Activated effector memory CD4-positive, alpha-beta T cell treated with anti-CD3 and anti-CD28 coated beads, Interleukin-2, amount 50 U/mL, for 16 hours (primary cell): ENCODE results near the gene ZNF536.
"Not testable (repeated sequence)": the region's sequence is repeated elsewhere in the genome, so short reads cannot be mapped to it uniquely, and the experiment has no call there.

Source experiments
- DNase-seq: peaks from one replicate; pipeline ENCODE4 v3.0.0-alpha.2; 2020

The ZNF536 gene

DNA sequence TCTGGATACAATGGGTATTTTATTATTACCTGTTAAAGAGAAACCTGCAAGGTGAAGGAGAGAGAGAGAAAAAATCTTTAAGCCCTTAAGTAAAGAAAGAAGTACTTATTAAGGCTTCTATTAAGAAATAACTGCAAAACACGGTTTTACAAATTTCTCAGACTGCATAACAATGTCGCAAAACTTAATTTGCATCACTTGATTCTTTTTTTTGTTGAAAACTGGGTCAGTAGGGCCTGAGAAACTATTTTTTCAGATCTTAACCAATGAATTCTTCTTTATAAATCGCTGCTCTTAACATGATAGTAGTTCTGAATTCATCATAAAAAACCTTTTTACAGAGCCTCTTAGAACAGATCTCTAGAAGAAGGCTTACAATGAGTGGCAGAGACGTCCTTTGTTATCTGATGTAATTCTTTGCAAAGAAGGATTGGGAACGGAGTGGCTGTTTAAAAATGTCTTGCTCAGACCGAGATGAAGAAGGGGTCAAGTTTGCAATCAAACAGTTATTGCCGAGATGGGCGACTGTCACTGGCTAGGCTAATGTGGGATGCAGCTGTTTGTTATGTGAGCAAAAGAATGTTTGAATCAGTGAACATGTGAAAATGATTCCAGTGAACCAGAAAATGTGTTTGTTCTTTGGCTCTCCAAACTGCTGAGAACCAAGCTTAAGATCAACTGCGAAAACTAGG is 76.3 kb downstream of the ZNF536 start:
- no peak for DNase-seq

DNA sequence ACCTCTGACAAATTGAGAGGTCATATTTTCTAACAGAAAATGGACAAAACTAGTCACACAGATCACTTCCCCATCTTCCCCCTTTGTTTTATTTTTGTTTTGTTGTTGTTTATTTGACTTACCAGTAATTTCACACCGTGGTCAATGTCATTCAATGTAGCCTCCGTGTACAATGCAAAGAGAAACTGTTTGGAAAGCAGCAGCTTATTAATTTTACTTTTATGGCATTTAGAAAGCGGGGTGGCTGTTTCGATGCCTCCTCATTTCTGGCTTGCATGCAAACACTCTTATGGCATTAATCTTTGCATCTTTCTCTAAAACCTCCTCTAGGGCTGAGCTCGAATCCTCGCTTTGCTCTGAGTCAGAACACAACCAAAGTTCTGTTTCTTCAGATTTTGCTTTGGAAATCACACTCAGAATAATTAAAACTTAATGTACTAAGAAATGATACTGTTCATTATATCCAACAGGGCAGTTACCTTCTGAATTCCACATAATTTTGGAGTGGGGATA is 77.0 kb downstream of the ZNF536 start:
- DNase-seq = no peak

DNA sequence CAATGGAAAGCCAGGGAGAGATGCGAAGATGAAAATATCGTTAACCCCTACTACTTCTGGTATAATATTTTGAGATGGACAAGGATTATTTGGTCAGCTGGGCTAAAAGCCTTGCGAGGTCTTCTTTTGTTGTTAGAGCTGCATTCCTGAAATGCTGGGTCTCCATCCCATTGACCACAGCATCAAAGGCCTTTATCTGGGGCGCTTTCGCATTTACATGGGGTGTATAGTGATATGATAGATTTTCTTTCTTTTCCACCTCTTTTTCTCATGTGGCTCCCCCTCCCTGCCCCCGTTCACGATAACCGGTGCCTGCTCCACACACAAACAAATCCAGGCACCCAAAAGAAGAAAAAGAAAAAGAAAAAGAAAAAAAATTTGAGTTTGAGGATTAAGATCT is 77.5 kb downstream of the ZNF536 start:
- no peak for DNase-seq

DNA sequence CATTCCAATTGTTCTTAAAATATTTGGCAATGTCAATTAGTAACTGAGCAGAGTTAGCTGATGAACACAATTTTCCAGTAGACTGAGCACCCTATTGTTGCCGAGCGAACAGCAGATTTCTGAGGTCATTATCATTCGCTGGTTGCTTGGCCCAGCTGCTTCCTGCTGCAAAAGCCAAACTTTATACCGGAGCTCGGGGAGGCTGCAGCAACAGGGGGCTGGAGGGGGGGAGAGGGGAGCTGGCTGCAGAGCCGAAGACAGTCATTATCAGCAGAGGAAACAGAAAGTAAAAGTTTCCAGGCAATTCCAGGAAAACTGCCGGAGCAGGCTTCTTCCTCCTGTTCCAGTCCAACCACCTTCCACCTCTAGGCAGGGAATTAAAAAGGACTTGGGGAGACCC is 77.9 kb downstream of the ZNF536 start:
- no peak for DNase-seq

DNA sequence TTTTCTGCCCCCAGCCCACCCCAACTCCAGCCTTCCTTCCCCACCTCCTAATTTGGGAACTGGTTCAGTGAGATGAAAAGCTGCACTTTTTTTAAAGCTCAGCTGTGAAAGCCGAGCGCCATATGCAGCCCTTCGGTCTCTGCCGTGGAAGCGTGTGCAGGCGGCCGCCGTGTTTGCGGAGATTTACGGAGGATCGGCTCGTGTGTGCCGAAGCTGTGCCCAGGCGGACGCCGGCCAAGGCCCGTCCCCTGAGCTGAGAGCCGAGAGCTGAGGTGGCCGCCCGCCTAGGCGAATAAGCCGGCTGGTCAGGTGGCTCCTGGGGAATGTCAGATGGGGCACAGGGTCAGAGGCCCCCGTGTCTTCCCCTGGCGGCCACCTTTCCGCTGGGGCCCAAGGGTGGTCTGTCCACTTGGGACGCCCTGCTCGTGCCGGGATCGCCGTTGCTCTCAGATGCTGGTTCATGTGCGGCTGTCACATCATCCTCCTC is 78.7 kb downstream of the ZNF536 start:
- DNase-seq = no peak

DNA sequence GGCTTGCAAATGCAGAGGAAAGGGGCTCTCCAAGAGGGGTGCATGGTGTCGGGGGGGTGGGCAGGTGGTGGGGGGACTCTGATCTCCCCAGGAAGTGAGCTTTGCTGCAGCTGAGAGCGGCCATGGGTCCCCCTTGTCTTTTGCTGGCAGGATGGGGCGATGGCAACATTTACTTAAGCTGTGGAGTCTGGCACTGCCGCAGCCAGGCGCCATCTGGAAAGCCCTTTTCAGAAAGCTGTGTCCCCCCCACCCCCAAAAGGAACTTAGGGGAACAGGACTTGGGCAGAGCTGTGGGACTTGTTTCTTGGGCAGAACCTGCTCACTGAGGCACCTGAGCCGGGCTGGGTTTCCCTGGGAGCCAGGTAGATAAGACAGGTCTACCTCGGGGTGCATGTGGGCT is 80.7 kb downstream of the ZNF536 start:
- DNase-seq = no peak

DNA sequence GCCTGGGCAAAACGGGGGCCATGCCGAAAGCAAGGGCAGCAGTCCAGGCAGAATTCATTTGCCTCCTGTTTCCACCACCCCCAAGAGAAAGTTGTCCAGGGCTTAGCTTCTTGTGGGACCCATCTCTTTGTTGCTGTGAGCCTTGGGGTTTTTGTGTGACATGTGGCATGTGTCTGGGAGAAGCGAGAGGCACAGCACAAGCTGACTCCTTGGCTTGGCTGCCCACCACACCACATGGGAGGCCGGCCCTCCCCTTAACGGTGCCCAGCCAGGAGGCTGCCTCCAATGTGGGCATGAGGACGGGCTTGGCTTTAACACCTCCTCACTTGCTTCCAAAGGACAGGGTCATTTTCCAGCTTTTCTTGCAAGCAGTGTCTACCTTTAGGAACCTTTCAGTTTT is 81.6 kb downstream of the ZNF536 start:
- no peak for DNase-seq

DNA sequence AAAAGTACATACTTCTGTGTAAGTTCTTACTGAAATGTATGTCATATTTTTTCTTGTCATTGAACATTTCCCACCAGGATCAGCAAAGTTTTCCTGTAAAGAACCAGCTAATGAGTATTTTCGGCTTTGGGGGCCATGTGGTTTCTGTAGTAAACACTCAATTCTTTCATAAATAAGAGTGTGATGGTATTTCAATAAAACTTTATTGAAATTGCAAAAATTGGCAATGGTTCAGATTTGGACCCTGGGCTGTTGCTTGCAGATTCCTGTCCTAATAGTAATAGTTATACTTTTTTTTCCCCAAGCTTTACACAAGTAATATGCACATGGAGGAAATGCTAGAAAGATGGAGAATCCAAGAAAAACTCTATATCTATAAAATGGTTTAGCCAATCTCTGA is 83.7 kb downstream of the ZNF536 start:
- no peak for DNase-seq

DNA sequence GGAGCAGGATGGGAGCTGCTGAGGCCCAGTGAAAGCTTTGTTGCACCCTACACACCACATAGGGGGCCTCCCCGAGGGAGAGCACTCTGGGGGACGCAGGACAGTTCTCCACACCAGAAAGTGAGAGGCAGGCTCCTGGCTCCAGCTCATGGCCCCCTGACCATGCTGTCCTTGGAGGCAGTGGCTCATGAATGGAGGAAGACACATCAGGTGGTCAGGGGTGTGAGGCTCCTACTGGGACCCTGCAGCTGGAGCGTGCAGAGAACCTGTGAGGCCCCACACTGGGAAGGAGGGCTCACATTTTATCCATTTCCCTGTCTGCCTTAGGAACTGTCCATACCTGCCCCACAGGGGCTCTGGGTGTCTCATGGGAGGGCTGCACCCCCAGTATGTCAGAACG is 85.3 kb downstream of the ZNF536 start:
- DNase-seq = no peak

DNA sequence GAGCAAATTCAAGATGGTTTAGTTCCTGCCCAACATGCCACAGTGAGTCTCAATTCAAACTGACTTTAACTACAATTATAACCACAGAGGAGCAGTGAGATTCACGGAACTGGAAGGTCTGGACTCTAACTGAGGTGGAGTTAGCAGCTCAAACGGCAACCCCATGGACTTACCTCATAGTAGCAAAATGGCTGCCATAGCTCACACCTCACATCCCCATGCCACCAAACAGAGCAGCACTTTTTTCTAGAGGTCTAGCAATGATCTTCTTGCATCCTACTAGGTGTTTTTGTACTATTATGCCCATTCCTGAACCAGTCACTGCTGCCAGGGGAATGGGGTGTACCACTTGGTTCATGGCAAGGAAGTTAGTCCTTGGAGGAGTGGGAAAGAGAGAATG is 87.7 kb downstream of the ZNF536 start:
- no peak for DNase-seq

DNA sequence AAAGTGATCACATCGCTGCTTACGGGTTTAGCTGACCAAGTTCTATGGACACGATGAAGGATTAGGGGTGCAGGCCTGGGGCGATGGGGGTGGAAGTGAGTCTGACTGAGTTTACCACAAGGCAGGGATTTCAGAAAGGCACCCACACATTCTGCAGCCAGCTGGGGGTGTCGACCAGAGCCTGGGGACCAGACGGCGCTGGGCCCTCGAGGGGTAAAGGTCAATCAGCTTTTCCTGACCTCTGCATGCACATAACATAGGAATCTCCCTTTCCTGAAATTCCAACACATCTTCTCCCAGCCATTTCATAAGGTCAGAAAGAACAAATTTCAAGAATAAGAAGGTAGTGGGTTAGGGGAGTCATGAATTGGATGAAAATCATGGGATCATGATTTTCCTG is 92.0 kb downstream of the ZNF536 start:
- DNase-seq = no peak

DNA sequence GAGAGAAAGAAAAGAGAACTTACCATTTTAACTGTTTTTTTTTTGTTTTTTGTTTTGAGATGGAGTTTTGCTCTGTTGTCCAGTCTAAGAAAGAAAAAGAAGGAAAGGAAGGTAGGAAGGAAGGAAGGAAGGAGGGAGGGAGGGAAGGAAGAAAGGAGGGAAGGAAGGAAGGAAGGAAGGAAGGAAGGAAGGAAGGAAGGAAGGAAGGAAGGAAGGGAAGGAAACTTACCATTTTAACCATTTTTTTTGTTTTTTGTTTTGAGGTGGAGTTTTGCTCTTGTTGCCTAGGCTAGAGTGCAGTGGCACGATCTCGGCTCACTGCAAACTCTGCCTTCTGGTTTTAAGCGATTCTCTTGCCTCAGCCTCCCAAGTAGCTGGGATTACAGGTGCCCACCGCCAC is 94.4 kb downstream of the ZNF536 start:
- not testable (repeated sequence) for DNase-seq

DNA sequence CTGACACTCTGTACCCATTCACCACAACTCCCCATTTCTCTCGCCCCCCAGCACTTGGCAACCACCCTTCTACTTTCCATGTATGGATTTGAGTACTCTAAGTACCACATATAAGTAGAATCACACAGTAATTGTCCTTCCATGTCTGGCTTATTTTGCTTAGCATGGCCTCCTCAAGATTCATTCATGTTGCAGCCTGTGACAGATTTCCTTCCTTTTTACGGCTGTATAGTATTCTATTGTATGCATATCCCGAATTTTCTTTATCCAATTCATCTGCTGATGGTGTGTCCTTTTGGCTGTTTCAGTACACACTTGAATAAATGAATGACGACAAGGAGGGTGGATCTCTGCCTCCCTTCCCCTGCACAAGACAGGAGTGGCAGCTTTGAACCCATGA is 95.1 kb downstream of the ZNF536 start:
- no peak for DNase-seq

DNA sequence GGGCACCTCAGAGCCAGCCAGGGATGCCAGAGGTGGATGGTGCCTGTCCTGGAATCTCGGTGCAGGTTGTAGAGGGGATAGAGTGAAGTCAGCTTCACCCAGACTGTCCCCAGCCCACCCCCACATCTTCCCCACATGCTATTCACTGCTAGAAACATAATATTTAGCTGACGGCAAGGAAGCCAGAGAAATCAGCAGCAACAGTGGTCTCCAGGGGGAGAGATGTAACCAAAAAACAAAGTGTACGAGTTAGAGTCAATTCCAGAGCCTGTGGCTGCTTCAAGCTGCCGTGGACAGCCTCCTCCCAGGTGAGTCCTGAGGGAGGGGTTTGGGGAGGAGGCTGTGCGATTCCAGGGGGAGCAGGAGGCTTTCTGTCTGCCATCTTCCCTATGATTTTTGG is 97.6 kb downstream of the ZNF536 start:
- DNase-seq = no peak

DNA sequence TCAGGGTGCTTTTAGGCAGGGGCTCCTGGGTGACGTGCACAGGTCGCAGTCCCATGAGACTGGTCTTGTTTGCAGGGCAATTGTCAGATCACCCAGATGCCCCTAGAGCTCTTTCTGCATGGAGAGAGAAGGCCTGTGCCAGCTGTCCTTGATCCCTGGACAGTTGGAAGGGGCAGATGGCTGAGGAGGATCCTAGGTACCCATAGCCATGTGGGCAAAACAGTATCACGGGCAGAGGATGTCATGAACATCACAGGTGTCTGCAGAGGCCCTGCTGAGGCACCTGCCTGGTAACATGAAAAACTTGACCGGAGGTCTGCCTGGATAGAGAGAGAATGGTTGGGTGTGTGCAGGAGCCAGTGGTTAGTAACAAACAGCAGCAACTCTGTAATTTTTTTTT is 99.3 kb downstream of the ZNF536 start:
- DNase-seq = no peak

DNA sequence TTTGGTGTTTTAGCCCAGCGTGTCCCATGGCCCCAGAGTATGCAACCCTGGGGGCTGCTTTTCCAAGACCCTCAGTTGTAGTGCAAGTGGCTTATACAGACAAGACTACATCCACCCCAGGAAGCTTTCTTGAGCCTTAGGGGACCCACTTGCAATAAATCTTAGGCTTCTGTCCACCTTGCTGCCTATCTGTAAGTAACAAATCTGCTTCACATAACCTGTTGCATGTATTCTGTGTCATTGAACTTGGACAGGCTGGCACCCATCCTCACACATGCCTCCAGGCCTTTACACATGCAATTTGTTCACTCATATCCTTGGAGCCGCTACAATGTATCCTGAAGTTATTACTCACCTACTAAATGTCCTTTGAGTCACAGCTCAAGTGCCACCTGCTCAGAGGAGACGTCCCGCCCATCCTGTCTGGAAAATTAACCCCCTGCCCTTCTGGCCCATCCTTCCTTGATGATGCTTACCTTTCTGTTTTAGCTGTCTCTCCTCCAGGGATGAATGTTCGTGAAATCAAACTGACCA is 101.2 kb downstream of the ZNF536 start:
- no peak for DNase-seq

DNA sequence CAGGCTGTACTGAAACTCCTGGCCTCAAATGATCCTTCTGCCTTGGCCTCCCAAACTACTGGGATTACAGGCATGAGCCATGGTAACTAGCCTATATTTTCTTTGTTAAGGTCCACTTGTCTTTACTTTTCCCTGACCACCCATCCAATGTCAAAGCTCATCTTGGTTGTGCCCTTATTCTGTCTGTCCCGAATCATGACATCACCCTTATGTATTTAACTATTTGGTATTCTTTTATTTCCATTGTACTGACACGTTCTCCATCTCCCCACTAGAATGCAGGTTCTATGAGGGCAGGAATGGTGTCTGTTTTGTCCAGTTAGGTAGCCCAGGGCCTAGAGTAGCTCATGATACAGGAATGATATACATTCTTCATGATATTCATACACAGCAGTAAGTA is 104.8 kb downstream of the ZNF536 start:
- no peak for DNase-seq

DNA sequence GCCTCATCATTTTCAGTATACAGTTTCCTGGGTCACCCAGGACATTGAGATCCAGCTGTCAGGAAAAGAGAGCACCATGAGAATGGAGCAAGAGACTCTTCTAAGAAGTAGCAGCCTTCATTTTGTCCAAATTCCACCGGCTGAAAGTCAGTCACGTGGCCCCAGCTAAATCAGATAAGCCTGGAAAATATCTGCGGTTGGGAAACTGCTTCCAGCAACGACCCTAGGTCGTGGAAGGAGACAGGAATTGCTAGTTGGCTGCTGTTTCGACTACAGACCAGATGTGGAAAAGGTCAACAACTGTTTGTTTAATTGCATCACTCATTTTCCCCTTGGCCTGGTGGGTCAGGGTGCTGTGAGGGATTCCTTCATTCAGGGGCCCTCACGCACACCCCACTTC is 107.0 kb downstream of the ZNF536 start:
- no peak for DNase-seq

DNA sequence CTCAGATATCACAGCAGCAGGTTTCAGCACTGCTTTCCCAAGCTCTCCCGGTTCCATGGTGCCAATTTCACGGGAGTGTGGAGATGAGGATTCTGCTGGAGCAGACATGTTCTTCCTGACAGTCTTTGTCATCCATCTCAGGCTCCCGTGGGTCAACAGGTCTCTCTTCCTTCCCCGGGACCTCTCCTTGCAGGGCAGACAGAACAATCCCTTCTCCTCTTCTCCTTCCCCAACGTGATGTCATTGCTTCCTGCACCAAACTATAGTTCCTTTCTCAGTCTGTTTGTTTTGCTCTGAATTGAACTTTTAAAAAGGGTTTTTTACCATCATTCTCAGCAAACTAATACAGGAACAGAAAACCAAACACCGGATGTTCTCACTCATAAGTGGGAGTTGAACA is 107.9 kb downstream of the ZNF536 start:
- DNase-seq = no peak

DNA sequence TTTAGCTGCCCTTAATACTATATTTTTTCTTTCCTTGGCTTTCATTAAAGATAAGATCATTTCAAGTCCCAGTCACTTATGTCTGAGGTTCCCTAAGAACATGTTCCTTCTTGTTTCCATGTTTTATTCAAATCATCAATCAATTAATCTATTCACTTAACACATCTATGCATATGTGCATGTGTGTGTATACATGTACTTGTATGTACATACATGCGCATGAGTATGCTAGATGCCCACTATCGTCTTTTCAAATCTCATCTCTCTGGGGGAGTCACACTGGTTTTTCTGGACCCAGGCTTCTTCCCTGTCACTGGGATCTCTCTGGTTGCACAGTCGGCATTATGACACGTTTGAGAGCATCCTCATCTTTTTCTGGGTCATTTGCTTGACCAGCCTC is 108.9 kb downstream of the ZNF536 start:
- DNase-seq = no peak

DNA sequence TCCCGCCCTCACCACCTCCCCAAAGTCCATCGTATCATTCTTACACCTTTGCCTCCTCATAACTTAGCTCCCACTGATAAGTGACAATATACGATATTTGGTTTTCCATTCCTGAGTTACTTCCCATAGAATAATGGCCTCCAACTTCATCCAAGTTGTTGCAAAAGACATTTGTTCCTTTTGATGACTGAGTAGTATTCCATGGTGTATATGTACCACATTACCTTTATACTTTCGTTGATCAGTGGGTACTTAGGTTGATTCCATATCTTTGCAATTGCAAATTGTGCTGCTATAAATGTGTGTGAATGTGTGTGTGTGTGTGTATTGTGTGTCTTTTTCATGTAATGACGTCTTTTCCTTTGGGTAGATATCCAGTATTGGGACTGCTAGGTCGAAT is 109.6 kb downstream of the ZNF536 start:
- no peak for DNase-seq

DNA sequence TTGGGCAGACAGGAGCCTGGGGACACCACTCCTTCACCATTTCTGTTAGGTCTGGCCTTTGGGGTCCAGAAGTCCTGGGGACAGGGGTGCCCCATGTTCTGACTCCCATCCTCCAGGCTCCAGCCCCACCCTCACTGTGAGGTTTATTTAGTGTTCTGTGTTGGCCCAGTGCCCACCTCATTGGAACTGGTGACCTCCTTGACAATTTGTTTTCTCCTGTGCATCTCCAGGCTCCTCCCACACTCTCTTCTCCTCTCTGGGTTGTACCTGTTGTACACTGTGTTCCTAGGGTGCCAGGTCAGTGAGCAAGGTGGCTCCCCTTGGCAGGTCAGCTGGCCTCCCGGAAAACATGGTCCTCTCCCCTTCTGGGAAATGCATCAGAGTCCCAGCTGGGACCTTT is 110.8 kb downstream of the ZNF536 start:
- no peak for DNase-seq

DNA sequence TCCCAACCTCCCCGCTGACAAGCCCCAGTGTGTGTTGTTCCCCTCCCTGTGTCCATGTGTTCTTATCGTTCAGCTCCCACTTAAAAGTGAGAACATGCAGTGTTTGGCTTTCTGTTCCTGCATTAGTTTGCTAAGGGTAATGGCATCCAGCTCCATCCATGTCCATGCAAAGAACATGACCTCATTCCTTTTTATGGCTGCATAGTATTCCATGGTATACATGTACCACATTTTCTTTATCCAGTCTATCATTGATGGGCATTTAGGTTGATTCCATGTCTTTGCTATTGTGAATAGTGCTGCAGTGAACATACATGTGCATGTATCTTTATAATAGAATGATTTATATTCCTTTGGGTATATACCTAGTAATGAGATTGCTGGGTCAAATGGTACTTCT is 114.1 kb downstream of the ZNF536 start:
- DNase-seq = not testable (repeated sequence)

DNA sequence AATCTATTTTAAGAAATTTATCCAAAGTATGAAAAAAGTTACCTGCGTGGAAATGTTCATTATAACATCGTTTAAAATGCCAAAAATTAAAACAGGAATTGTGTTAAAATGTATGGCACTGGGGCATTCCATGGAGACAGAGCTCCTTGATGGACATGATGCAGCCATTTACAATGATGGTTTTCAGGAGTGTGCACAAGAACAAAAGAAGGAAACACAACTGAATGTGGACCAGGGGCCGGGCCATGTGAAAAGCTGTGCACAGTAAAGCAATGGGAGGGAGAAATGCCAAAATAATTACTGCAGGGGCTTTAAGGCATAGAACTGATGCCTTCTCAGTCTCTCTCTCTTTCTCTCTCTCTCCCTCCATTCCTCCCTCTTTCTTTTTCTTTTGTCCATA is 115.0 kb downstream of the ZNF536 start:
- no peak for DNase-seq

DNA sequence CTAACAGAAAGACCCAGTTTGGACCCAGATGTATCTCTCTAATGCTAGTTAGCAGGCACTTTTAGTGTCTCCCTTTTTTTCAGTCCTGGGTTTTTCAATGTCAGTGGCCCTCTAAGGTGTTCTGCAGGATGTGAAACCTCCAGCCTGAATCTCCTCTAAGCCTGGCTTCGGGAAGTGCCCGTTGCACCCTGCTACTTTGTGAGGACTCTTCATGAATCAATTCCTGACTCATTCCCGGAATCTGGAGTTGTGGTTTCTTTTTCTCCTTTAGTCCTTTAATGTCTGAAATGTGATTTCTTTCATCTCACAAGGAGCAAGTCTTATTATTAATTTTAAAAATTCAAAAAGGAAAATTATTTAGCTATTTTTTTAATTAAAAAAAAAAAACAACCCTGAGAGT is 116.0 kb downstream of the ZNF536 start:
- no peak for DNase-seq
